Calu3 (cell line): ENCODE measurements around the gene TEAD1. TPM values are rescaled to one million over a fixed set of nuclear protein-coding genes. Genes with fewer than 3 reads are reported as not detected.

ENCODE experiments used
- BruUV-seq: library from RNA; stranded (reverse); fragments of 400-500 nt; replicated peaks from 2 replicates; lab custom pipeline; 2021; lab: Mats Ljungman, UMichigan
- CTCF ChIA-PET: fragments of 300-600 bp; sonication (Branson Sonifier 250); formaldehyde crosslinking; loops from one replicate; lab custom pipeline; 2022; ENCODE audit warnings: antibody characterized with exemption; lab: Charles Lee
- DNase-seq: peaks from one replicate; pipeline ENCODE4 v3.0.0; 2022
- H3K27ac Mint-ChIP-seq: one replicate; pipeline ENCODE4 v1.8.0; 2022; ENCODE audit warnings: mixed read lengths; ENCODE audit not compliant: unreplicated experiment
- H3K27me3 Mint-ChIP-seq: one replicate; pipeline ENCODE4 v1.8.0; 2022; ENCODE audit warnings: mixed read lengths; ENCODE audit not compliant: unreplicated experiment
- H3K36me3 Mint-ChIP-seq: one replicate; pipeline ENCODE4 v1.8.0; 2022; ENCODE audit warnings: mild to moderate bottlenecking, moderate library complexity, mixed read lengths; ENCODE audit not compliant: insufficient read depth, unreplicated experiment
- H3K4me1 Mint-ChIP-seq: one replicate; pipeline ENCODE4 v1.8.0; 2022; ENCODE audit warnings: mild to moderate bottlenecking, low read depth, mixed read lengths; ENCODE audit not compliant: unreplicated experiment
- H3K4me3 Mint-ChIP-seq: one replicate; pipeline ENCODE4 v1.8.0; 2022; ENCODE audit warnings: mild to moderate bottlenecking, low read depth, moderate library complexity, mixed read lengths; ENCODE audit not compliant: unreplicated experiment
- H3K9me3 Mint-ChIP-seq: one replicate; pipeline ENCODE4 v1.8.0; 2022; ENCODE audit warnings: low read depth, mixed read lengths; ENCODE audit not compliant: unreplicated experiment
- CTCF ChIP-seq: fragments of 200-600 bp; IDR thresholded peaks from one replicate; pipeline ENCODE4 v1.8.0; 2022; ENCODE audit warnings: antibody characterized with exemption; ENCODE audit not compliant: unreplicated experiment
- intact Hi-C: fragments of 100-400 bp; cut with micrococcal nuclease; formaldehyde crosslinking; loops from one replicate; pipeline ENCODE4 v1.10.0; 2022; ENCODE audit not compliant: unreplicated experiment
- total RNA-seq: library from RNA; stranded (reverse); gene quantifications from 2 replicates; pipeline ENCODE4 v1.2.3, GENCODE V29; 2022

TEAD1 gene
- total RNA-seq, 1 experiment from 2014 or later: 104 TPM

GRCh38 chr11:12681466-12681865 is 7.2 kb downstream of the TEAD1 start:
- Mint-ChIP-seq H3K27me3 (no peaks in the 10 kb centered on the region), H3K27ac (no peak overlapping the region), H3K4me1 (peaks cover 81% of the 10 kb centered on the region), H3K36me3 (peaks cover 43% of the 10 kb centered on the region), H3K4me3 (no peak overlapping the region), H3K9me3 (no peaks in the 10 kb centered on the region)
- CTCF ChIA-PET: interaction anchor here (0.7 to 2.9 kb wide), 2 partner anchors 12 to 34 kb away, joined by 3 to 11 read pairs; no protein-coding TSS in a partner anchor
- TF ChIP-seq CTCF: no peak
- intact Hi-C loops: loop anchor here (10.0 kb wide), 1 partner anchor 203 kb away; no protein-coding TSS in a partner anchor
- BruUV-seq: no TSS peak
- no peak for DNase-seq

GRCh38 chr11:12682288-12682687 is 8.1 kb downstream of the TEAD1 start:
- no peaks in the 10 kb centered on the region for H3K9me3 Mint-ChIP-seq
- no peak for TF ChIP-seq CTCF
- peaks cover 35% of the 10 kb centered on the region for H3K36me3 Mint-ChIP-seq
- DNase-seq: no peak
- no peaks in the 10 kb centered on the region for H3K27me3 Mint-ChIP-seq
- peaks cover 89% of the 10 kb centered on the region for H3K4me1 Mint-ChIP-seq
- H3K4me3 Mint-ChIP-seq: no peak overlapping the region
- intact Hi-C loops: loop anchor here (10.0 kb wide), 1 partner anchor 203 kb away; no protein-coding TSS in a partner anchor
- CTCF ChIA-PET: no interaction called here
- H3K27ac Mint-ChIP-seq: no peak overlapping the region
- BruUV-seq: no TSS peak

DNA sequence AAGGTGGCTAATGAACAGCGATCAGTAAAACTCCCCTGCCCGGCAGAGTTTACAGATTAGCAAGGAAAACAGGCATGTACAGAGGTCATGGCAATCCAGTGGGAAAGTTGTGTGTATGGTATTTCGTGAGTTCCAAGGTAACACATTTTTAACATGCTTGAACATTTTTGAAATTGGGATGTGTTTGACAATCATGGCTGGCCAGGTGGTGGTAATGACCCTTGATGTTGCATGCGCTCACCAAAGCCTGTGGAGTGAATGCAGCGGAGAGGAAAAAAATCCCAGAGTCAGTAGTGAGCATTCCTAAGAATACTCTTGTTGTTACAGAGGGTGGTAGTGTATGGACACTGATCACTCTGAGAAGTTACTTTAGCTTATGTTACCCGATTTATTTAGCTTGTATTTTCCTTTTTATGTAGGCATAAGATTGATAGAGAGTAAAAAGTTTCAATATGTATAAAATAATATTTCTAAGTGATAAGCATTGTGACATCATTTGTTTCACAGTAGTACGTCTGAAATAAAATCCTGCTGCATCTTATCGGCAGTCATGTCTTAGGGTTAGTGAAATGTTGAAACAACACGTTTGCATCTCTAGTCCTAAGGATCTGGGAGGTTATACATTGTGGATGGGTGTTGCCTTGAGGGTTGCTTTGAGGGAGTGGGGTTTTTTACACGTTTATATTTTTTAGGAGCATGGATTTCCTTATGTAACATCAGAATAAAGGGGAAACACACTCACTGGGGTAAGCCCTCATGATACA is 8.7 kb downstream of the TEAD1 start:
- H3K4me3 Mint-ChIP-seq: peak overlapping the region; percentile 6

DNA sequence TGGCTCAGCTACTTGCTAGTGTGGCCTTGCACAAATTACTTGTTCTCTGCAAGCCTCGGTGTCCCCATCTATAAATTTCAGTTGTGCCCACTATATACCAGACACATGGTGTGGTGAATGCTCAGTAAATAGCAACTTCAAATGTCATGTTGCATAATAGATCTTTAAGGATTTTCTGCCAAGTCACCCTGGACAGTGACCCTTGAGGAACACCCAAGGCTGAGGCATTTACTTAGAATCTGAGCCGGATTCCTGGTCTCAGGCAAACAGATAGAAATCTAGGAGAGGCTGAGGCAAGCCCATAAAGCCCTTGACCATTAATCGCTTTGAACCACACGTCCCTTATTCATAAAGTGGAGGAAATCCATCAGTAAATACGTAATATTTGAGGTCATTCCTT is 9.7 kb downstream of the TEAD1 start:
- H3K4me3 Mint-ChIP-seq: no peak overlapping the region
- TF ChIP-seq CTCF: no peak
- intact Hi-C loops: loop anchor here (10.0 kb wide), 1 partner anchor 201 kb away; no protein-coding TSS in a partner anchor
- no TSS peak for BruUV-seq
- peaks cover 91% of the 10 kb centered on the region for H3K4me1 Mint-ChIP-seq
- H3K9me3 Mint-ChIP-seq: no peaks in the 10 kb centered on the region
- H3K27ac Mint-ChIP-seq: peak overlapping the region; percentile 28
- DNase-seq: no peak
- H3K27me3 Mint-ChIP-seq: no peaks in the 10 kb centered on the region
- CTCF ChIA-PET: interaction anchor here (1.2 kb wide), 1 partner anchor 204 kb away, joined by 6 read pairs; no protein-coding TSS in a partner anchor
- H3K36me3 Mint-ChIP-seq: peaks cover 41% of the 10 kb centered on the region

More for the DNA sequence above, 8.7 kb downstream of the TEAD1 start:
- H3K36me3 Mint-ChIP-seq: peaks cover 33% of the 10 kb centered on the region
- H3K27ac Mint-ChIP-seq: peak overlapping the region; percentile 28
- TF ChIP-seq CTCF: no peak
- no TSS peak for BruUV-seq
- peaks cover 91% of the 10 kb centered on the region for H3K4me1 Mint-ChIP-seq
- CTCF ChIA-PET: no interaction called here
- intact Hi-C loops: loop anchor here (10.0 kb wide), 1 partner anchor 202 kb away; no protein-coding TSS in a partner anchor
- no peaks in the 10 kb centered on the region for H3K27me3 Mint-ChIP-seq
- DNase-seq: no peak
- no peaks in the 10 kb centered on the region for H3K9me3 Mint-ChIP-seq
